ENCODE data around the gene RGL1. TPM values are rescaled to one million over a fixed set of nuclear protein-coding genes. Genes with fewer than 3 reads are reported as not detected.

The RGL1 gene
- total RNA-seq, 1 experiment from 2014 or later: 0.92 TPM

DNA sequence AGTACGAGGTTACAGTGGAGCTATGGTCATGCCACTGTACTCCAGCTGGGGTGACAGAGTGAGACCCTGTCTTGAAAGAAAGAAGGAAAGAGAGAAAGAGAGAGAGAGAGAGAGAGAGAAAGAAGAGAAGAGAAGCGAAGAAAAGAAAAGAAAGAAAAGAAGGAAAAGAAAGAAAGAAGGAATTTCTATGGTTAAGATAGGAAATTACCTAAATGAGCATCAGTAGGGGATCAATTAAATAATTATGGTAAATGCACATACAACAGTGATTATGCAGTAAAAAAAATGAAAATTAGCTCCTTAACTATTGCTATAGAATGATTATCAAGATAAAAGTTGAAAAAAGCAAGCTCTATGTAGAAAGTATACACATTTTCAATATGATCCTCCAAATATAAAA is 172.8 kb downstream of the RGL1 start:
- DNase-seq (ENCODE audit: low read depth, low spot score) (no peak), ATAC-seq (no peak)
- no peaks in the 10 kb centered on the region for H3K9me3 ChIP-seq (ENCODE audit: control insufficient read depth, insufficient read depth, low read depth, low read length)
- POLR2A ChIA-PET: no interaction called here
- H3K27me3 ChIP-seq (ENCODE audit: control insufficient read depth, insufficient read depth, low read length): no peaks in the 10 kb centered on the region
- no TSS peak for BruUV-seq (replicated peaks)
- in situ Hi-C loops (cut with HindIII; ENCODE audit: low pct_unique_long_range_greater_than_20kb, low sequenced_read_pairs) (no loop called here), intact Hi-C loops (cut with micrococcal nuclease; ENCODE audit: unreplicated experiment) (no loop called here)
- no peak overlapping the region for H3K27ac ChIP-seq (ENCODE audit: low read length)
- TF ChIP-seq SIN3A (IDR thresholded peaks at IDR 0.05; ENCODE audit: borderline replicate concordance, insufficient read depth, low read depth, low read length) (no peak), POLR2AphosphoS5 (IDR thresholded peaks at IDR 0.05; ENCODE audit: low read depth, low read length) (no peak), TCF7L2 (IDR thresholded peaks at IDR 0.05; ENCODE audit: low read depth, low read length) (no peak)
- TF ChIP-seq, protein P1, sequence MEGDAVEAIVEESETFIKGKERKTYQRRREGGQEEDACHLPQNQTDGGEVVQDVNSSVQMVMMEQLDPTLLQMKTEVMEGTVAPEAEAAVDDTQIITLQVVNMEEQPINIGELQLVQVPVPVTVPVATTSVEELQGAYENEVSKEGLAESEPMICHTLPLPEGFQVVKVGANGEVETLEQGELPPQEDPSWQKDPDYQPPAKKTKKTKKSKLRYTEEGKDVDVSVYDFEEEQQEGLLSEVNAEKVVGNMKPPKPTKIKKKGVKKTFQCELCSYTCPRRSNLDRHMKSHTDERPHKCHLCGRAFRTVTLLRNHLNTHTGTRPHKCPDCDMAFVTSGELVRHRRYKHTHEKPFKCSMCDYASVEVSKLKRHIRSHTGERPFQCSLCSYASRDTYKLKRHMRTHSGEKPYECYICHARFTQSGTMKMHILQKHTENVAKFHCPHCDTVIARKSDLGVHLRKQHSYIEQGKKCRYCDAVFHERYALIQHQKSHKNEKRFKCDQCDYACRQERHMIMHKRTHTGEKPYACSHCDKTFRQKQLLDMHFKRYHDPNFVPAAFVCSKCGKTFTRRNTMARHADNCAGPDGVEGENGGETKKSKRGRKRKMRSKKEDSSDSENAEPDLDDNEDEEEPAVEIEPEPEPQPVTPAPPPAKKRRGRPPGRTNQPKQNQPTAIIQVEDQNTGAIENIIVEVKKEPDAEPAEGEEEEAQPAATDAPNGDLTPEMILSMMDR (IDR thresholded peaks at IDR 0.05): no peak
- TF ChIP-seq, protein P2, sequence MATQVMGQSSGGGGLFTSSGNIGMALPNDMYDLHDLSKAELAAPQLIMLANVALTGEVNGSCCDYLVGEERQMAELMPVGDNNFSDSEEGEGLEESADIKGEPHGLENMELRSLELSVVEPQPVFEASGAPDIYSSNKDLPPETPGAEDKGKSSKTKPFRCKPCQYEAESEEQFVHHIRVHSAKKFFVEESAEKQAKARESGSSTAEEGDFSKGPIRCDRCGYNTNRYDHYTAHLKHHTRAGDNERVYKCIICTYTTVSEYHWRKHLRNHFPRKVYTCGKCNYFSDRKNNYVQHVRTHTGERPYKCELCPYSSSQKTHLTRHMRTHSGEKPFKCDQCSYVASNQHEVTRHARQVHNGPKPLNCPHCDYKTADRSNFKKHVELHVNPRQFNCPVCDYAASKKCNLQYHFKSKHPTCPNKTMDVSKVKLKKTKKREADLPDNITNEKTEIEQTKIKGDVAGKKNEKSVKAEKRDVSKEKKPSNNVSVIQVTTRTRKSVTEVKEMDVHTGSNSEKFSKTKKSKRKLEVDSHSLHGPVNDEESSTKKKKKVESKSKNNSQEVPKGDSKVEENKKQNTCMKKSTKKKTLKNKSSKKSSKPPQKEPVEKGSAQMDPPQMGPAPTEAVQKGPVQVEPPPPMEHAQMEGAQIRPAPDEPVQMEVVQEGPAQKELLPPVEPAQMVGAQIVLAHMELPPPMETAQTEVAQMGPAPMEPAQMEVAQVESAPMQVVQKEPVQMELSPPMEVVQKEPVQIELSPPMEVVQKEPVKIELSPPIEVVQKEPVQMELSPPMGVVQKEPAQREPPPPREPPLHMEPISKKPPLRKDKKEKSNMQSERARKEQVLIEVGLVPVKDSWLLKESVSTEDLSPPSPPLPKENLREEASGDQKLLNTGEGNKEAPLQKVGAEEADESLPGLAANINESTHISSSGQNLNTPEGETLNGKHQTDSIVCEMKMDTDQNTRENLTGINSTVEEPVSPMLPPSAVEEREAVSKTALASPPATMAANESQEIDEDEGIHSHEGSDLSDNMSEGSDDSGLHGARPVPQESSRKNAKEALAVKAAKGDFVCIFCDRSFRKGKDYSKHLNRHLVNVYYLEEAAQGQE (IDR thresholded peaks at IDR 0.05; ENCODE audit: insufficient read depth in 1 of 2, low read depth in 2 of 2, low read length in 1 of 2): no peak
- no peak overlapping the region for H3K4me3 ChIP-seq (ENCODE audit: low read depth in 2 of 2, low read length in 2 of 2)
- H3K36me3 ChIP-seq (ENCODE audit: control insufficient read depth, insufficient read depth, low read length): no peaks in the 10 kb centered on the region
- no peaks in the 10 kb centered on the region for H3K4me1 ChIP-seq (ENCODE audit: control insufficient read depth, insufficient read depth, low read length)
- CTCF ChIA-PET: no interaction called here

Other genes with a start within 250 kb of the RGL1 start
- 0.10 TPM for gene NCF2, start 214.7 kb upstream of the RGL1 start, total RNA-seq (2021; ENCODE audit: unreplicated experiment)
- gene ARPC5, start 169.3 kb upstream of the RGL1 start, total RNA-seq (2021; ENCODE audit: unreplicated experiment): 104 TPM
- not detected for gene APOBEC4, start 151.8 kb upstream of the RGL1 start, total RNA-seq (2021; ENCODE audit: unreplicated experiment)
- gene COLGALT2, start 232.6 kb downstream of the RGL1 start, total RNA-seq (2021; ENCODE audit: unreplicated experiment): 2.0 TPM
- gene TSEN15, start 246.6 kb downstream of the RGL1 start, total RNA-seq (2021; ENCODE audit: unreplicated experiment): 31.4 TPM